ENCODE results near the gene NFIX.

NFIX gene

GRCh38 chr19:13076320-13076719 is 81.0 kb downstream of the NFIX start:
- peaks cover 0 to 7% of the 10 kb centered on the region in 2 experiments for H3K4me1 ChIP-seq (ENCODE audit: control insufficient read depth in 1 of 2, insufficient read depth in 1 of 2, low read depth in 1 of 2, low read length in 1 of 2)
- no peak for TF ChIP-seq CTCF (IDR thresholded peaks at IDR 0.05)
- no peak overlapping the region for H3K27ac ChIP-seq
- H3K9me3 ChIP-seq, result no peaks in the 10 kb centered on the region
- H3K4me3 ChIP-seq (ENCODE audit: low read depth in 1 of 2, low read length in 1 of 2), result no peak overlapping the region
- no peaks in the 10 kb centered on the region for H3K36me3 ChIP-seq
- H3K27me3 ChIP-seq, result peaks cover 8% of the 10 kb centered on the region

- Histone ChIP-seq H3K27me3 (peaks cover 12% of the 10 kb centered on the region), H3K36me3 (no peaks in the 10 kb centered on the region), H3K27ac (no peak overlapping the region), H3K9me3 (no peaks in the 10 kb centered on the region), H3K4me3 (ENCODE audit: low read depth in 1 of 2, low read length in 1 of 2) (no peak overlapping the region), H3K4me1 (ENCODE audit: control insufficient read depth in 1 of 2, insufficient read depth in 1 of 2, low read depth in 1 of 2, low read length in 1 of 2) (peaks cover 0 to 7% of the 10 kb centered on the region in 2 experiments)
- TF ChIP-seq CTCF (IDR thresholded peaks at IDR 0.05), result no peak
Observed at GRCh38 chr19:13076787-13077186, 81.5 kb downstream of the NFIX start.

DNA sequence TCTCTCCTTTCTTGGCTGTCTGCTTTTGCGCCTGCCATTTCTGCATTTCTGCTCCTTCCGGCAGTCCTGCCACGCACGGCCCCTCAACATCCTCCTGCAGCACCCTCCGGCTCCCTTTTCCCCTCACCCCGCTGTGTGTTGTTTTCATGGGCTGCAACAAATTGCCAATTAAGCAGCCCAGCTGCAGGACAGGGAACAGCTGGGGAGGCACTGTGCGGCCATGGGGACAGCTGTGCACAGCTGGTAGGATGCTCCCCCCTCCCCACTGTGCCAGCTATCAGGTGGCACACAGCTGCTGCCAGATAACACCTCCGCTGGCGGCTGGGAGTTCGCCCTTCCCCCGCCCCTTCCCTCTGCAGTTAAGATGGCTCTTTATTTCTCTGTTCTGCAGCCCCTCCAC is 82.0 kb downstream of the NFIX start:
- H3K9me3 ChIP-seq, result no peaks in the 10 kb centered on the region
- H3K4me1 ChIP-seq (ENCODE audit: control insufficient read depth in 1 of 2, insufficient read depth in 1 of 2, low read depth in 1 of 2, low read length in 1 of 2), result peaks cover 0 to 7% of the 10 kb centered on the region in 2 experiments
- peaks cover 12% of the 10 kb centered on the region for H3K27me3 ChIP-seq
- no peak overlapping the region for H3K27ac ChIP-seq
- no peak overlapping the region for H3K4me3 ChIP-seq (ENCODE audit: low read depth in 1 of 2, low read length in 1 of 2)
- H3K36me3 ChIP-seq, result no peaks in the 10 kb centered on the region
- TF ChIP-seq CTCF (IDR thresholded peaks at IDR 0.05), result no peak

GRCh38 chr19:13078381-13078780 is 83.1 kb downstream of the NFIX start:
- no peak for TF ChIP-seq CTCF (IDR thresholded peaks at IDR 0.05)
- H3K4me3 ChIP-seq (ENCODE audit: low read depth in 1 of 2, low read length in 1 of 2), result no peak overlapping the region
- peaks cover 12% of the 10 kb centered on the region for H3K27me3 ChIP-seq
- H3K9me3 ChIP-seq, result no peaks in the 10 kb centered on the region
- peaks cover 0 to 7% of the 10 kb centered on the region in 2 experiments for H3K4me1 ChIP-seq (ENCODE audit: control insufficient read depth in 1 of 2, insufficient read depth in 1 of 2, low read depth in 1 of 2, low read length in 1 of 2)
- no peaks in the 10 kb centered on the region for H3K36me3 ChIP-seq
- no peak overlapping the region for H3K27ac ChIP-seq

GRCh38 chr19:13078897-13079541 is 83.7 kb downstream of the NFIX start:
- no peak overlapping the region for H3K4me3 ChIP-seq (ENCODE audit: low read depth in 1 of 2, low read length in 1 of 2)
- no peaks in the 10 kb centered on the region for H3K36me3 ChIP-seq
- peaks cover 12% of the 10 kb centered on the region for H3K27me3 ChIP-seq
- TF ChIP-seq CTCF (IDR thresholded peaks at IDR 0.05), result no peak
- no peak overlapping the region for H3K27ac ChIP-seq
- no peaks in the 10 kb centered on the region for H3K9me3 ChIP-seq
- peaks cover 0 to 7% of the 10 kb centered on the region in 2 experiments for H3K4me1 ChIP-seq (ENCODE audit: control insufficient read depth in 1 of 2, insufficient read depth in 1 of 2, low read depth in 1 of 2, low read length in 1 of 2)
